ENCODE results near the gene ACADM. TPM values are rescaled to one million over a fixed set of nuclear protein-coding genes. Genes with fewer than 3 reads are reported as not detected.

ACADM gene
- polyA plus RNA-seq, 3 donors = 7.1 to 32.1 (median 31.3) TPM

DNA sequence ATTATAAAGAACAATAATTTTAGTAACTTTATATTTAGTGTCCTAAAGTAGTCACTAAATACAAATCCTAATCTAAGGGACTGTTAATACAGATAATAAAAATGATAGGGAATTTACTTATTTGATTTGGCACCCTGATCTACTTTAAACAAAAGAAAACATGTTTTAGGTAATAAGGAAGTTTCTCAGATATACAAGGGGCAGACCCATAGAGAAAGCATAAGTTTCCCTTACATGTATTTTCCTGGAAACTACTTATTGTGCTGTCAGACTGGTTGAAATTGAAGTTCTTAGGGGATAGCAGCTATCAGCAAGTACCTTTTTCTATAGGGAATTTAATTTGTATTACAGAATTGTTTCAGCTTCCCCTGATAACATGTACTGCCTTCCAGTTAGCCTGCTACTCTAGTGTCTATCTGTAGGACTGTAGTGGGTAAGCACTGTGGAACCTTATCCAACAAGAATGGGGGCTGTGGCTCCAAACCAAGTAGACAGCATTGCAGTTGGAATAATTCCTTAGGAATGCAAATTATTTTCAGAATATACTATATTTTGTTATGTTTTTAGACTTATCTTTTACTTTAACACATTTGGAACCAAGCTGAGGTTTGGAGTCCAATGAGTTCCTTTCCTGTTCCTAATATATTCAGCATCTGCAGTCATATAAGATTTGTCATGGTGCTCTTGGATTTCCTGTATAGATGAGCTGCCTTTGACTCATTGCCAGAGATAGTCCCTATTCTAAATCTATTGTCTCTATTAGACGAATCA, 86.9 kb downstream of the ACADM start:
- WGBS (ENCODE audit: insufficient coverage) = no CpG with 5 or more reads among the region's 1 CpG
- no peaks in the 10 kb centered on the region for H3K9me3 ChIP-seq (replicated peaks in 1 of 2; ENCODE audit: control insufficient read depth in 1 of 2, insufficient read depth in 1 of 2, low read length in 2 of 2)
- H3K79me2 ChIP-seq (ENCODE audit: insufficient read depth, low read length) = no peaks in the 10 kb centered on the region
- Mint-ChIP-seq H3K27ac (no peak overlapping the region), H3K4me1 (no peaks in the 10 kb centered on the region), H3K27me3 (ENCODE audit: low read depth in 3 of 3) (peaks cover 0 to 1% (median 0%) of the 10 kb centered on the region in 3 donors), H3K36me3 (peaks cover 0 to 1% of the 10 kb centered on the region in 2 donors), H3K9me3 (no peaks in the 10 kb centered on the region), H3K4me3 (no peak overlapping the region)
- DNase-seq = no peak
- no peak overlapping the region for H2AFZ ChIP-seq (ENCODE audit: insufficient read depth, low read depth, low read length, poor library complexity, severe bottlenecking)
- H4K20me1 ChIP-seq (ENCODE audit: insufficient read depth, low read length) = no peaks in the 10 kb centered on the region
- intact Hi-C loops (cut with micrococcal nuclease) = no loop called here
- H3K27me3 ChIP-seq (ENCODE audit: control insufficient read depth in 2 of 2, insufficient read depth in 2 of 2, low read length in 2 of 2) = no peaks in the 10 kb centered on the region
- no peak for TF ChIP-seq CTCF (IDR thresholded peaks at IDR 0.05)
- H3K27ac ChIP-seq (ENCODE audit: low read depth in 1 of 2, low read length in 2 of 2) = no peak overlapping the region
- H3K4me1 ChIP-seq (ENCODE audit: control insufficient read depth in 1 of 2, insufficient read depth in 2 of 2, low read length in 2 of 2) = no peaks in the 10 kb centered on the region
- no peak overlapping the region for H3K4me3 ChIP-seq (replicated peaks in 1 of 3; ENCODE audit: low read depth in 2 of 3, low read length in 3 of 3)
- H3K9ac ChIP-seq (ENCODE audit: insufficient read depth, low read length, poor library complexity, severe bottlenecking) = no peak overlapping the region
- H3K36me3 ChIP-seq (replicated peaks in 1 of 2; ENCODE audit: control insufficient read depth in 1 of 2, insufficient read depth in 2 of 2, low read length in 2 of 2) = no peaks in the 10 kb centered on the region
- H3K4me2 ChIP-seq (replicated peaks; ENCODE audit: extremely low read depth, low read length, poor library complexity, severe bottlenecking) = no peak overlapping the region

GRCh38 chr1:75812065-75812464, 87.6 kb downstream of the ACADM start:
- intact Hi-C loops (cut with micrococcal nuclease) = no loop called here
- Histone ChIP-seq H4K20me1 (ENCODE audit: insufficient read depth, low read length) (no peaks in the 10 kb centered on the region), H3K9ac (ENCODE audit: insufficient read depth, low read length, poor library complexity, severe bottlenecking) (no peak overlapping the region), H3K79me2 (ENCODE audit: insufficient read depth, low read length) (no peaks in the 10 kb centered on the region), H3K4me3 (replicated peaks in 1 of 3; ENCODE audit: low read depth in 2 of 3, low read length in 3 of 3) (no peak overlapping the region), H3K4me2 (replicated peaks; ENCODE audit: extremely low read depth, low read length, poor library complexity, severe bottlenecking) (no peak overlapping the region), H2AFZ (ENCODE audit: insufficient read depth, low read depth, low read length, poor library complexity, severe bottlenecking) (no peak overlapping the region), H3K9me3 (replicated peaks in 1 of 2; ENCODE audit: control insufficient read depth in 1 of 2, insufficient read depth in 1 of 2, low read length in 2 of 2) (no peaks in the 10 kb centered on the region), H3K4me1 (ENCODE audit: control insufficient read depth in 1 of 2, insufficient read depth in 2 of 2, low read length in 2 of 2) (no peaks in the 10 kb centered on the region), H3K36me3 (replicated peaks in 1 of 2; ENCODE audit: control insufficient read depth in 1 of 2, insufficient read depth in 2 of 2, low read length in 2 of 2) (no peaks in the 10 kb centered on the region), H3K27me3 (ENCODE audit: control insufficient read depth in 2 of 2, insufficient read depth in 2 of 2, low read length in 2 of 2) (no peaks in the 10 kb centered on the region), H3K27ac (ENCODE audit: low read depth in 1 of 2, low read length in 2 of 2) (no peak overlapping the region)
- peaks cover 0 to 1% (median 0%) of the 10 kb centered on the region in 3 donors for H3K27me3 Mint-ChIP-seq (ENCODE audit: low read depth in 3 of 3)
- 100% methylated on average over 3 of the region's 3 CpGs for WGBS (ENCODE audit: insufficient coverage)
- H3K27ac Mint-ChIP-seq = no peak overlapping the region
- no peaks in the 10 kb centered on the region for H3K4me1 Mint-ChIP-seq
- no peak for DNase-seq
- TF ChIP-seq CTCF (IDR thresholded peaks at IDR 0.05) = no peak
- no peak overlapping the region for H3K4me3 Mint-ChIP-seq
- H3K9me3 Mint-ChIP-seq = no peaks in the 10 kb centered on the region
- peaks cover 0 to 1% of the 10 kb centered on the region in 2 donors for H3K36me3 Mint-ChIP-seq

Small RNA genes within 50 kb of the gene (small RNA-seq; reads per million reads assigned to genes)
- not detected for gene SNORD45A (ENCODE audit: insufficient read length, low read depth)
- gene SNORD45B (ENCODE audit: insufficient read length, low read depth) = not detected
- gene SNORD45C (ENCODE audit: insufficient read length, low read depth) = not detected

Other genes starting within 250 kb of the ACADM start
- gene SLC44A5, start 113.6 kb upstream of the ACADM start, polyA plus RNA-seq = not detected
- 10 to 100 TPM in 1 of 3 donors, 1 to 10 TPM in 2; 6.5 to 84.2 (median 8.1) TPM for gene RABGGTB, start 61.5 kb downstream of the ACADM start, polyA plus RNA-seq
- gene MSH4, start 72.2 kb downstream of the ACADM start, polyA plus RNA-seq = under 1 TPM in 1 of 3 donors, not detected in 2; 0.07 TPM
- gene ASB17, start 207.7 kb downstream of the ACADM start, polyA plus RNA-seq = not detected

Data from CD14-positive monocyte (primary cell).